ENCODE data around the gene OR2M7.
"Not testable (repeated sequence)": the region's sequence is repeated elsewhere in the genome, so short reads cannot be mapped to it uniquely, and the experiment has no call there.

OR2M7 gene

GRCh38 chr1:248324468-248324867 is at the start of gene OR2M7:
TSS of gene OR2M7 (minus strand) at chr1:248324568. CDS start at chr1:248324568, 0 bp downstream.
- no peak for DNase-seq

GRCh38 chr1:248373761-248374160 is 49.4 kb upstream of the OR2M7 start:
- DNase-seq: no peak

GRCh38 chr1:248372394-248372793 is 48.0 kb upstream of the OR2M7 start:
- no peak for DNase-seq

GRCh38 chr1:248366609-248367008 is 42.2 kb upstream of the OR2M7 start:
- DNase-seq: no peak

GRCh38 chr1:248361121-248361715 is 36.9 kb upstream of the OR2M7 start, which contains the start of gene OR2T4:
TSS of gene OR2T4 (plus strand) at chr1:248361665. CDS start at chr1:248361665, 0 bp downstream.
- no peak for DNase-seq

GRCh38 chr1:248359415-248359814 is 35.0 kb upstream of the OR2M7 start:
- no peak for DNase-seq

- DNase-seq: no peak
Measured at GRCh38 chr1:248348475-248348874, 24.1 kb upstream of the OR2M7 start, which contains the start of gene OR14C36. TSS of gene OR14C36 (plus strand) at chr1:248348775. CDS start at chr1:248348775, 0 bp downstream.

- DNase-seq: no peak
Measured at GRCh38 chr1:248343451-248343850, 19.1 kb upstream of the OR2M7 start.

GRCh38 chr1:248316796-248317195 is 7.6 kb downstream of the OR2M7 start:
- DNase-seq: no peak

- not testable (repeated sequence) for DNase-seq
Measured at GRCh38 chr1:248306740-248307139, 17.6 kb downstream of the OR2M7 start.

GRCh38 chr1:248306103-248306502 is 18.3 kb downstream of the OR2M7 start:
- no peak for DNase-seq

GRCh38 chr1:248305672-248306071 is 18.7 kb downstream of the OR2M7 start:
- not testable (repeated sequence) for DNase-seq

- DNase-seq: no peak
Measured at GRCh38 chr1:248303324-248303723, 21.0 kb downstream of the OR2M7 start, which contains the start of gene OR2T12. TSS of gene OR2T12 (minus strand) at chr1:248303424. CDS start at chr1:248295578, 7,846 bp downstream.

- peak; percentile 38 for DNase-seq
Measured at GRCh38 chr1:248288391-248288790, 36.0 kb downstream of the OR2M7 start.

GRCh38 chr1:248277876-248278275 is 46.5 kb downstream of the OR2M7 start, which contains the start of gene OR2T33:
TSS of gene OR2T33 (minus strand) at chr1:248277976. CDS start at chr1:248273814, 4,162 bp downstream.
- no peak for DNase-seq

Data from KG1 (cell line).